HG03139 (cell line): ENCODE data around the gene C17orf75.
"Not testable (repeated sequence)": the region's sequence is repeated elsewhere in the genome, so short reads cannot be mapped to it uniquely, and the experiment has no call there.

Source experiments
- ATAC-seq: cut with Tn5 transposase; IDR thresholded peaks from one replicate; pipeline ENCODE4 v1.9.1; 2021; ENCODE audit not compliant: unreplicated experiment

The C17orf75 gene

DNA sequence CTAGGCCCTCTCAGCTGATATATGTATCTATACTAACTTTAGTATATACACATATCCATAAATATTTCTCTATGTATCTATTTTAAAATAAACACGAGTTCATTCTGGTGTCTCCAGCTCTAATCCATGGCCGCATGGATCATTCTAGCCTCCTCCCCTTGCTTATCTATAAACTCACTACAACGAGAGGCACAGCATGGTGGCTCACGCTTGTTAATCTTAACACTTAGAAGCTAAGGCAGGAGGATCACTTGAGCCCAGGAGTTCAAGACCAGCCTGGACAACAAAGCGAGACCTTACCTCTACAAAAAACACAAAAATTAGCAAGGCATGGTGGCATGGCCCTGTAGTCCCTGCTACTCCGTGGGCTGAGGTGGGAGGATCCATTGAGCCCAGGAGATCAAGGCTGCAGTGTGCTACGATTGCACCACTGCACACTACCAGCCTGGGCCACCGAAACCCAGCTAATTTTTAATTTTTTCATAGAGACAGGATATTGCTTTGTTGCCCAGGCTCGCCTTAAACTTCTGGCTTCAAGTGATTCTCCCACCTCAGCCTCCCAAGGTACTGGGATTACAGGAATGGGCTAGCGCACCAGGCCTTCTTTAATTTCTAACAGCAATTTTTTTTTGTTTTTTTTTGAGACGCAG is 4.1 kb upstream of the C17orf75 start:
- no peak for ATAC-seq

DNA sequence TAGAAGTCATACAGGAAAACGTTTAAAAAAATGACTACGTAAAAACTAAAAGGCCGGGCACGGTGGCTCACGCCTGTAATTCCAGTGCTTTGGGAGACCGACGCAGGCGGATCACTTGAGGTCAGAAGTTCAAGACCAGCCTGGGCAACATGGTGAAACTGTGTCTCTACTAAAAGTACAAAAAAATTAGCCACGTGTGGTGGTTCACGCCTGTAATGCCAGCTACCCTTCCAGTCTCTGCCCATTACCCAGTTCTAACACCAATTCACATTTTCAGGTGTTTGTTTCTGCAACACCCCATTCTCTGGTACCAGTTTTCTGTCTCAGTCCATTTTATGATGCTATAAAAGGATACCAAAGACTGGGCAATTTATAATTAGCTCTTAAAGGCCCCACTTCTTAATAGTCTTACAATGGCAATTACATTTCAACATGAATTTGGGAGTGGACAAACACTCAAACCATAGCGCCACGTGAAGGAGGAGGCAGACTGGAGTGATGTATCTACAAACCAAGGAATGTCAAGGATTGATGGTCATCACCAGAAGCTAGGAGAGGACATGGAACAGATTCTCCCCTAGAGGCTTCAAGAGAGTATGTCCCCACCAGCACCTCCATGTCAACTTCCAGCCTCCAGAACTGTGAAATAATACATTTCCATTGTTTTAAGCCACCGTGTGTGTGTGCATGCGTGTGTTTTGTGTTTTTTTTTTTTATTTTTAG is 791 bp upstream of the C17orf75 start:
- no peak for ATAC-seq

DNA sequence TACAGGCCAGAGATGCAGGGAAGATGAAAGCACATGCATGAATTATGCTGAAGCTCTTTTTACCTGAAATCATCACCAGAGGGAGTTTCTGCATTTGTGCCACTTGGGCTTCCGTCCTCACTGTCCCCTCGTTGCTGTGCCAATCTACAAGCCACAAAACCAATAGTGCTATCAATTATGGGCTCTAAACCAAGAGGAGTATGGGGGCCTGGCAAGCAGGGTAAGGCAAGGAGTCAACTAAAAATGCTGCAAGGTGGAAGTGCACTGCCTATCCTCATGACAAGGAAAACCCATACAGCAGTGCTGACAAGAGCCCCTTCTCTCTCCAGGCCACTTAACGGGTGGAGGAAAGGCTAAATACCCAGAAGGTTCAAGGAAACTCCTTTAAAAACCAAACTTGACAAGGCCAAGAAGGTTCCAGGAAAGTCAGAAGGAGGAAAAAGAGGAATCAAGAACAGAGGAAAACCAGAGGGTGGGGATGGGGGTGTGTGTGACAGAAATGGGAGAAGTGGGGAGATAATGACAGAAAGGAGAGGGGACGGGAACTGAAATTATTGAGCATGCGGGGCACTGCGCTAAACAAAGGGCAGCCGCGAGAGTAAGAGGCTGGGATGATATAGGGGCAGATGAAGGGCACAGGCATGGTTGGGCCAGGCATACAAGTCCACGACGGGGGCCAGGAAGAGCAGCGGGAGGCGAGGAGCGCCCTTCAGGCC is 674 bp downstream of the C17orf75 start:
- ATAC-seq: no peak

DNA sequence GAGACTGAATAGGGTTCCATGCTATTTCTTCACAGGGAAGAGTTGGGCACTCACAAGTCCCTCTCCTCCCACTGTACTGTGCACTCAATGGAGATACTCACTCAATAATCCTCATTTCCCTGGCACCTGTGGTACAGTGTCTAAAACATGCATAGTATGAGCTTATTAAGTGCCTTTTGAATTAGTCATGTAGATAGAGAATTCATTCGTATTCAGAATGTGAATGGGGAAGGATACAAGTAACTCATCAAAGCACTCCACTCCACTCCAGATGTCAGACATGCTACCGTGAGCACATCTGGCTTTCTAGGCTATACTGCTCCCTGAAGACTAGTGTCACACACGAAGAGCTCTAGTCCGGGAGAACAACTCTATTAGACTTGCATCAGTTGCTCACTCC is 6.3 kb downstream of the C17orf75 start:
- no peak for ATAC-seq

DNA sequence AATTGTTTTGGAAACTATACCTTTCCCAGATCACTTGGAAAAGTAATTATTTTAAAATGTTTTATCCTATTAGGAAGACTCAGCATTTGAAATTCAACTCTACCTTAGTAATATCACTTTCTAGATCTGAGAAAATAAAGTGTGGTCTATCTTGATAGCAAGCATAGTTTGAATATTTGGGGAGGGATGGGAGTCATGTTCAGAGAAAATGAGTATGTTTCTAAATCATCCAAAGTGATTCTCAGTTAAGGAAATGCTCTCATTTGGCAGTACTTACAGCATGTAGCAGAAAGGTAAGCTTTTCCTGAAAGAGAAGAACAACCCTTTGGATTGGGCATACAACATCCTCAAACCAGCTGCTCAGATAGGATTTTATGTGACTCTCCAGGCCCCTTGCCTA is 6.9 kb downstream of the C17orf75 start:
- no peak for ATAC-seq

DNA sequence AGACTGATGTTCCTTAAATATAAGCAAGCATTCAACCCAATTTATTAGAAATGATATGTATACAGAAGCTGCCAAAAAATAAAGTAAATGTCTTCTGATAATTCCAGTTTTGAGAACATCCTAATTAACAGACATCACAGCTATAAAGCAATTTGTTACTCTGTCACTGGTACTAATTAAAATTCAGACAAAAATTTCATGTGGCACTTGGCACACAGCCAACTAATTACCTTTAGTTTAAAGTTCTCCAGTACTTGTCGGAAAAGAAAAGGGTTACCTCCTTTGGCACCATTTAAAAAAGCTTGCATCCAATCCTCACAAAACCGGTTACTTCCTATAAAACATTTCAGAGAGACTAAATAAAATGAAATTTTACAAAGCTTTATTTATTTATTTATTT is 8.8 kb downstream of the C17orf75 start:
- no peak for ATAC-seq

DNA sequence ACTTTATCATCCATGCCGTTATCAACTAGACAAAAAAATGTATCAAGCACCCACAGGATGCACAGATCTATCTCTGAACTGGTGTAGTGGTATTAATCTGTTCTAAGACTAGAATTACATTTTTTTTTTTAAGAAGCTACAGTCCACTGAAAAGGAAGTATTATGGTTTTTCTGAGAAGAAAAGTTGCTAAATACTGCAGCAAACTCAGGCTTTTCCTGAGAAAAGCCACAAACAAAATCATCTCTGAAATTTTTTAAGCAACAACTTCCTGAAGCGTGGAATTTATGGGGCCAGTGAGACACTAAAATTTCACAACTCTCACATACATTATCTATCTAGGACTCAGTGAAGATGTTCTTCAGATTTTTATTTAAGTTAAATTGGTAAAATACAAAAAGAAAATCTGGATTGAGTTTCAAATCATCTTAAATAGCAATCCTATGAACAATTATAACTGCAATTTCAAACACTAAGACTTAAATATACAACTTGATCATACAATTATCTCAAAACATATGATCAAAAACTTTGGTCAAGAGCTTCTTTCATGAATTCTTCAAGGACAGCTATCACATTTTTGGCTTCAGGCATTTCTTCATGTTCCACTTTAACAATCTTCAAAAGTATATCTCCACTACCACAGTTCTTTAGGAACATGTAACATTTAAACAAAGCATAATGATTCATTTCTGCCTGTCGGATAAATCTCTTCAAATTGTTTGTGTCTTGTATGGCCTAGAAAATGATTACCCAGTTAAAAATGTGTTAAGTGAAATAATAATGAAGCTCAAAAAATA is 10.5 kb downstream of the C17orf75 start:
- ATAC-seq: no peak

DNA sequence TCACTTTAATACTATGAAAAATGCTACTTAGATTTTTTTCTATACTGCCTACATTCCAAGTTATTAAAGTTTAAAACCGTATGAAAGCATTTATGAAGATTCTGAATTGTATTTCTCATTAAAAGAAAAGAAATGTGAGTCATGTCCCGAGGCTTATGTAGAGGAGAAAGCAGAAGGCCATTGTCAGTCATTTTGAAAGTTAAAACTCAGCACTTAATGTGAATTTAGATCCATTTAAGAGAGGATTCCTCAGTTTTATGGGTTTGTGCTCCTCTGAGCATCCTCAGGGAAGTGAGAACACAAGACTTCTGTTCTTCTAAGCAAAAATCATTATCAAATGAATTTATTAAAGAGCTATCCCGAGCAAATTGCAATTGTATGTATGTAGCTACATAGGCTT is 11.8 kb downstream of the C17orf75 start:
- ATAC-seq: no peak

DNA sequence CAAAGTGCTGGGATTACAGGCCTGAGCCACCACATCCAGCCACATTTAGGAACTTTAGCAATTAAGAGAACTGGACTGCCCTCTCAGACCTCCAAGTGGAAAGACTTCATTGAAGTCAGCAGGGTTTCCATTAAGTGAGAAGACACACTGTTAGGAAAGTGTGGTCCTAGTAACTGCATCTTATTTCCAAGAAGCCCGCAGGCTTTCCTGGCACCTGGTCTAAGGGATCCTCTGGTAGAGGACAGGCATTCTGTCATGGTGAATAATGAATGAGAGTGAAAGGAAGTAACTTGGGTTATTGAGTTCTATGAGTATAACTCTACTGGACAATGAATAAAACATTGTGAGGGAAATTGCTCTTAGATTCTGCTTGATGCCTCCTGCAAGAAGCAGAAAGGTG is 14.1 kb downstream of the C17orf75 start:
- ATAC-seq: no peak

DNA sequence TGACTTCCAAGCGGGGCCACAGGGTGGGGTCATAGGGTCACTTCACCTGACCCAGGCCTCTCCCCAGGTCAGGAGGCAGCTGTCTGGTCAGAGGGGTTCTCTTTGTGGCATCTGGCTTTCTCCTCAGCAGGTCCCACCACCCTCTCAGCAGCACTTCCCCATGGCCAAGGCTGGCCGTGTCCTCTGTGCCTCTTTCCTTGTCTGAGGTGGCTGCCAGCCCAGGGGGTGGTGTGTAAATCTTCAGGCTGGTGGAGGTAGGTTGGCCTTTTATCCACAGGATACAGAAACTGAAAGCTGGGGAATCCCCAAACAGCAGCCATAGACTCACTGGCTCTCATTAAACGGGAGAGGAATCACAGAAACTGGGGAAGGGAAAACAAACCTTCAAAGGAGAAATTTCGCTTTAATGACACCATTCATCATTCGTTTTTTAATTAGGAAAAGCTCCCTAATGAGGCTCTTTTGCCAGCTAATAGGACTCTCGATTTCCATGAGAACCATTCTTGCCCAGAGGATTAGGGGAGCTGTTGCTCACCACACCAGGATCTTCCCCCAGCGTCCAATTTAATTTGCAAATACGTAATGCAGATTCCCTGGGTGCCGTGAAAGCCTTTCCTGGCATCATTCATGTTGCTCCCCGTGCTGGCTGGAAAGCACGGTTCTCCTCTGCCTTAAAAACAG is 18.0 kb downstream of the C17orf75 start:
- no peak for ATAC-seq

DNA sequence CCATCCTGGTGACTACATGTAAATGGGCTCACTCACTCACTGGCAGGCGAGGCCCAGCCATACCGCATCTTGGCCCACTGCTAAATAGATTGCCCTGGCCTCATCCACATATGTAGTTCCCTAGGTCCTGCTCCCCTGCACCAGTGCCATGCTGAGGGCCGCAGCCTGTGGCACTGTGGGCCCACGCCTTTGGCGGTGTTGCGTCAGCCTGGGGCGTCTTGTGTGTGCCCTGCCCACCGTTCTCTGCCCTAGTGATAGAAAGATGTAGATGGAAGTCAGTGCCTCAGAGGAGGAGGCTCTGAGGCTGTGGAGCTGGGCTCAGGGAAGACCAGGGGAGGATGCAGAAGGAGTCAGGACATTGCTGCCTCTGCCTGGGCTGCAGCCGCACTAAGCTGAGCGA is 18.9 kb downstream of the C17orf75 start:
- ATAC-seq: no peak

DNA sequence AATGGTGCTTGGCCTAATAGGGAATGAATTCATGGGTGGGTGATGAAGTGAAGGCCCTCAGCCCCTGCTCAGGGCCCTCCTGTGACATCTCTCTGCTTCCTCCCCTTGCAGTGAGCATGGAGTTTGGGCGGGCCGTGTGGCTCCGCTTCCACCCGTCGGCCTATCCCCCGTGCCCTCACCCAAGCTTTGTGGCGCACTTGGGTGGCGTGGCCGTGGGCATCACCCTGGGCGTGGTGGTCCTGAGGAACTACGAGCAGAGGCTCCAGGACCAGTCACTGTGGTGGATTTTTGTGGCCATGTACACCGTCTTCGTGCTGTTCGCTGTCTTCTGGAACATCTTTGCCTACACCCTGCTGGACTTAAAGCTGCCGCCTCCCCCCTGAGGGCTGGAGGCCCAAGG is 21.1 kb downstream of the C17orf75 start:
- no peak for ATAC-seq

DNA sequence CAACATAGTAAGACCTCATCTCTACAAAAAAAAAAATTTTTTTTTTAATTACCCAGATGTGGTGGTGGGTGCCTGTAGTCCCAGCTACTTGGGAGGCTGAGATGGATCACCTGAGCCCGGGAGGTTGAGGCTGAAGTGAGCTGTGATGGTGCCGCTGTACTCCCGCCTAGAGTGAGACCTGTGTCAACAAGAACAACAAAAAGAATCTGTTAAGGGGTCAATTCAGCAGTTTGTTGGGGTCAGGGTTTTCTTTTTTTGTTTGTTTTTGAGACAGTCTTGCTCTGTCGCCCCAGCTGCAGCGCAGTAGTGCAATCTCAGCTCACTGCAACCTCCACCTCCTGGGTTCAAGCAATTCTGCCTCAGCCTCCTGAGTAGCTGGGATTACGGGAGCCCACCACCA is 21.9 kb downstream of the C17orf75 start:
- ATAC-seq: not testable (repeated sequence)

DNA sequence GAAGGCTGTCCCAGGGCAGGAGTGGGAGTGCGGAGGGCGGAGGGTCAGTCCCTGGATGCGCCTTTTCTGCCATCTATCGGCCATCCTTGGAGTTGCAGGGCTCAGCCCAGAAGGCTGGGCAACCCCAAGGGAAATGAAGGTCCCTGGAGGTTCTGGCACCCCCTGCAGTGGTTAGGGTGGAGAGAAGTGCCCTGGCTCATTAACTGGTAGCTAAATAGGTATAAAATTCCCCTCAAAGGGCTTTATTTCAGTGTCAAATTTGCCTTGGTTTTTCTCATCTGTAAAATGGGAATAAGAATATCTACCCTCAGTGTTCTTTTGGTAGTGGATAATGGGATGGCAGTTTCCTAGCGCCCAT is 22.4 kb downstream of the C17orf75 start:
- ATAC-seq: no peak

DNA sequence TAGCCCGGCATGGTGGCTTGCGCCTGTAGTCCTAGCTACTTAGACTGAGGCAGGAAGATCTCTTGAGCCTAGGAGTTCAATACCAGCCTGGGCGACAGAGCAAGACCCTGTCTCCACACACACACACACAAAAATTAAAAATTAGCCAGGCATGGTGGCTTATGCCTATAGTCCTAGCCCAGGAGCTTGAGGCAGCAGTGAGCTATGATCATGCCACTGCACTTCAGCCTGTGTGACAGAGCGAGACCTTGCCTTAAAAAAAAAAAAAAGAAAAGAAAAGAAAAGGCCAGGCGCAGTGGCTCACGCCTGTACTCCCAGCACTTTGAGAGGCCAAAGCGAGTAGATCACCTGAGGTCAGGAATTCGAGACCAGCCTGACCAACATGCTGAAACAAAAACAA is 23.9 kb downstream of the C17orf75 start:
- no peak for ATAC-seq

DNA sequence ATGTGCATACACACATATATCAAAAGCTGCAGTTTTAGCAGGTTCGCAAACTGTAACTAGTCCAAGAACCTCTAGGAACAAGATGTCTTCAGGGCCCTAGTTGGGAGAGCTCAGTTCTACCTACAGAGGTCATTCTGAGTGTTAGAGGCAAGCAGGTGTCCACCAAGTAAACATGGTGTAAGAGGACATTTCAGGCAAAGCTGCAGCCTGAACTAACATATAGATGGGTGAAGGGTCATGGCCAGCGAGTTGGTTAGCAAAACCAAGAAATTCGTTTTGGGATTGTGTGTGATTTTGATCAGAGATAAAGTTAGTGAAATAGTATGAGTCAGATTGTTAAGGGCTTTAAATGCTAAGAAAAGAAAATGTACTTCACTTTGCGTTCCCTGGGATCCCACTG is 24.6 kb downstream of the C17orf75 start:
- no peak for ATAC-seq

DNA sequence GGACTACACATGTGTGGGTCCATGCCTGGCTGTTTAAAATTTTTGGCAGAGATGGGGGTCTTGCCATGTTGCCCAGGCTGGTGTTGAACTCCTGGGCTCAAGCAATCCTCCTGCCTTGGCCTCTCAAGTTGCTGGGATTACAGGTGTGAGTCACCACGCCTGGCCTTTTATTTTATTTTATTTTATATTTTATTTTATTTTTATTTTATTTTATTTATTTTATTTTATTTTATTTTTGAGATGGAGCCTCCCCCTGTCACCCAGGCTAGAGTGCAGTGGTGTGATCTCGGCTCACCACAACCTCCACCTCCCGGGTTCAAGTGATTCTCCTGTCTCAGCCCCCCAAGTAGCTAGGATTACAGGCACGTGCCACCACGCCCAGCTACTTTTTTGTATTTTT is 25.3 kb downstream of the C17orf75 start:
- not testable (repeated sequence) for ATAC-seq

DNA sequence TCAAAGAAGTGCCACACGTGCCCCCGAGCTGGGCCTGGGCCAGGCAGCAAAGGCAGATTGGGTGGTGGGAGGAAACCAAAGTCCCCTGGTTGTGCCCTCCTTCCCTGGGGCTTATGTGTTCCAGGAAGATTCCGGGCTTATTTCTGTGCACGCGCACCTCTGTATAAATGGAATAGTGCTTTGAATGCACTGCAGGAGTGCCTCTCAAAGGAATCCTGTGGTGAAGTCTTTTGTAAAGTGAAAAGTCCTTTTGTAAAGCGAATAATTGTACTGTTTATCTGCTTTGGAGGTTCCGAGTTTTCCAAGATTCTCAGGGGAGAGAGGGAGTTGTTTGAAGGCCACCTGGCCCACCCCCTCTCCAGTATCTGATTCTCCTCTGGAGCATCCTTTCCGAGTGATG is 26.8 kb downstream of the C17orf75 start:
- no peak for ATAC-seq

DNA sequence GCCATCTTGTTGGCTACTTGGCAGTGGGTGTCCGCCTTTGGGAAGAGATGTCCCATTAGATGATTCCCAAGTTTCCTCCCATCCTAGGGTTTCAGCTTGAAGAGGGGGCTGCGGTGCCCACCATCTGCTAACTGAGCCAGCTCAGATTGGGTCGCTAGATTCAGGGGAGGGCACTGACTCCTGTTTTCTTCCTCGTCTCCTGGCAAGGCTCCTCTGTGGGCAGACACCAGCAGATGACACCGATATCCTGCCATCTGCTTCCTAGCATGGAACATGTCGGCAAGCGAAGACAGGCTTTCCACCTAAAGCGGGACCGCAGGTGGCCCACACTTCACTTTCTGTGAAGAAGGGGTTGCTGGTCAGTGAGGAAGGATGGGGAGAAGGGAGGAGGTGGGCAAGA is 27.3 kb downstream of the C17orf75 start:
- ATAC-seq: no peak

DNA sequence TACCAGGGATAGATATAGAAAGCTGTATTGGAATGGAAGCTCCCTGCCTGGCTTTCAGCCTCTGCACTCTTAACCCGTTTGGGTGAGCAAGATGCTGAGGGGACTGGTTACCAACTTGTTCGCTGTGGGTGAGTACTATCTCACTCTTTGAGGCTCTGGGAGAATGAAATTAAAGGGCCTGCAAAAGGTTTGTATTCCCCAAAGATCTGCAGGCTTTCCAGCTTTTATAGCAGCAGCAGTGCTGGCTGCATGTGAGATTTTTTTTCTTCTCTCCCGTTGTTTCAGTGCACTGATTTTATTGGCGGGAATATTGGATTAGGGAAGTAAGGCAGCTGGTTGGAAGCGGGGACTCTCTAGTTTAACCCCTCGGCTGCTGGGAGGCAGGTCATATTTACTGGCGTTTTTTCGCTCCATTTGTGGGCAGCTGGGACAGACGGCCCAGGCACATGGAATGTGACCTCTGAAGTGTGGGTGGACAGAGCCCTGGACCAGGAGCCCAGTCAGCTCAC is 30.9 kb downstream of the C17orf75 start:
- no peak for ATAC-seq

DNA sequence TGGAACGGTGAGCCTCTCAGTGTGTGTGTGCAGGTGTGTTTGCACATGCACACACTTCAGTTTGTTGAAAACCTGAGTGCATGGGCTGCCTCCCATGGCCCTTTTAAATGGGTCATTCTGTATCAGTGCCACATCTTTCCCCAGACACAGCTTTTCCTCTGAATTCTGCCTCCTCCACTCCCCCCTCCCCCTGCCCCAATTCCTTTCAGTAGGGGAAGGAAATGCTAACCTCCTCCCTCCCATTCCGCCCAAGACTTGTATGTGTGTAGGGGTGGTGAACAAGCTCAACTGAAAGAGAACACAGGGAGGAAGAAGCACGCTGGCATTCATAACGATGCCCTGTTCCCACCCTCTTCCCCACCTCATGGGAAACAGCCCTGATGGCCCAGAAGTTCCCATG is 34.3 kb downstream of the C17orf75 start:
- ATAC-seq: no peak
